SKM-1 treated with dmso at 0.1 percent for 144 hours (cell line): ENCODE results near the gene KRTAP5-11.
"Not testable (repeated sequence)": the region's sequence is repeated elsewhere in the genome, so short reads cannot be mapped to it uniquely, and the experiment has no call there.

Experiments
- DNase-seq: peaks from one replicate; lab custom pipeline; 2025; ENCODE audit not compliant: unreplicated experiment; lab: John Stamatoyannopoulos, UW

Gene KRTAP5-11

GRCh38 chr11:71582309-71582895, at the start of gene KRTAP5-11:
Gene KRTAP5-11 (minus strand): TSS chr11:71582875. CDS start chr11:71582837, 38 bp downstream.
- DNase-seq = no peak

GRCh38 chr11:71631551-71631950, 48.9 kb upstream of the KRTAP5-11 start:
- DNase-seq = not testable (repeated sequence)

GRCh38 chr11:71630071-71630470, 47.4 kb upstream of the KRTAP5-11 start:
- not testable (repeated sequence) for DNase-seq

- not testable (repeated sequence) for DNase-seq
Observed at GRCh38 chr11:71628943-71629342, 46.3 kb upstream of the KRTAP5-11 start.

GRCh38 chr11:71623226-71623625, 40.6 kb upstream of the KRTAP5-11 start:
- not testable (repeated sequence) for DNase-seq

- not testable (repeated sequence) for DNase-seq
Observed at GRCh38 chr11:71622561-71622960, 39.9 kb upstream of the KRTAP5-11 start.

- DNase-seq = not testable (repeated sequence)
Observed at GRCh38 chr11:71615003-71615402, 32.3 kb upstream of the KRTAP5-11 start.

GRCh38 chr11:71614366-71614917, 31.8 kb upstream of the KRTAP5-11 start:
- not testable (repeated sequence) for DNase-seq

- not testable (repeated sequence) for DNase-seq
Observed at GRCh38 chr11:71613931-71614330, 31.3 kb upstream of the KRTAP5-11 start.

- DNase-seq = not testable (repeated sequence)
Observed at GRCh38 chr11:71611218-71611910, 28.7 kb upstream of the KRTAP5-11 start.

GRCh38 chr11:71608272-71608671, 25.6 kb upstream of the KRTAP5-11 start:
- not testable (repeated sequence) for DNase-seq

GRCh38 chr11:71607520-71608216, 25.0 kb upstream of the KRTAP5-11 start:
- DNase-seq = not testable (repeated sequence)

- not testable (repeated sequence) for DNase-seq
Observed at GRCh38 chr11:71606853-71607519, 24.3 kb upstream of the KRTAP5-11 start.

- DNase-seq = not testable (repeated sequence)
Observed at GRCh38 chr11:71604798-71605488, 22.3 kb upstream of the KRTAP5-11 start.

- DNase-seq = not testable (repeated sequence)
Observed at GRCh38 chr11:71603221-71603620, 20.5 kb upstream of the KRTAP5-11 start.

GRCh38 chr11:71589546-71589920, 6.9 kb upstream of the KRTAP5-11 start:
- not testable (repeated sequence) for DNase-seq

GRCh38 chr11:71588822-71589545, 6.3 kb upstream of the KRTAP5-11 start:
- DNase-seq = not testable (repeated sequence)

GRCh38 chr11:71588314-71588713, 5.6 kb upstream of the KRTAP5-11 start:
- not testable (repeated sequence) for DNase-seq

GRCh38 chr11:71585673-71586072, 3.0 kb upstream of the KRTAP5-11 start:
- DNase-seq = not testable (repeated sequence)

GRCh38 chr11:71582969-71583368, 294 bp upstream of the KRTAP5-11 start:
- not testable (repeated sequence) for DNase-seq
